ENCODE data around the gene HEATR5A. TPM values are rescaled to one million over a fixed set of nuclear protein-coding genes. Genes with fewer than 3 reads are reported as not detected.

The HEATR5A gene
- total and polyA plus RNA-seq, 2 experiments from 2014 or later = 23.2 to 31.7 TPM

- Histone ChIP-seq H3K36me3 (no peaks in the 10 kb centered on the region), H3K27ac (no peak overlapping the region), H3K4me3 (no peak overlapping the region), H3K4me1 (ENCODE audit: low read depth) (peaks cover 12% of the 10 kb centered on the region), H3K9me3 (ENCODE audit: low read depth) (no peaks in the 10 kb centered on the region), H3K27me3 (no peaks in the 10 kb centered on the region)
- no peak for TF ChIP-seq CTCF (IDR thresholded peaks at IDR 0.05; ENCODE audit: low read depth, low read length)
- no peak for DNase-seq (ENCODE audit: low read depth in 1 of 2, low spot score in 1 of 2)
Observed at GRCh38 chr14:31421200-31421599, 850 bp upstream of the HEATR5A start.

GRCh38 chr14:31419967-31420318 is 407 bp downstream of the HEATR5A start:
- Histone ChIP-seq H3K27me3 (no peaks in the 10 kb centered on the region), H3K27ac (peak overlapping the region; percentile 89), H3K4me3 (peak overlapping the region; percentile 87), H3K9me3 (ENCODE audit: low read depth) (no peaks in the 10 kb centered on the region), H3K4me1 (ENCODE audit: low read depth) (peaks cover 12% of the 10 kb centered on the region), H3K36me3 (no peaks in the 10 kb centered on the region)
- DNase-seq (ENCODE audit: low read depth in 1 of 2, low spot score in 1 of 2) = peak; percentile 67 to 86
- no peak for TF ChIP-seq CTCF (IDR thresholded peaks at IDR 0.05; ENCODE audit: low read depth, low read length)

- no peak for TF ChIP-seq CTCF (IDR thresholded peaks at IDR 0.05; ENCODE audit: low read depth, low read length)
- Histone ChIP-seq H3K4me1 (ENCODE audit: low read depth) (peaks cover 12% of the 10 kb centered on the region), H3K27ac (peak overlapping the region; percentile 89), H3K27me3 (no peaks in the 10 kb centered on the region), H3K4me3 (peak overlapping the region; percentile 87), H3K36me3 (no peaks in the 10 kb centered on the region), H3K9me3 (ENCODE audit: low read depth) (no peaks in the 10 kb centered on the region)
- DNase-seq (ENCODE audit: low read depth in 1 of 2, low spot score in 1 of 2) = peak in 1 of 2 donors; percentile 7
Observed at GRCh38 chr14:31419179-31419966, 977 bp downstream of the HEATR5A start.

GRCh38 chr14:31418440-31418839 is 1.9 kb downstream of the HEATR5A start:
- no peak for TF ChIP-seq CTCF (IDR thresholded peaks at IDR 0.05; ENCODE audit: low read depth, low read length)
- Histone ChIP-seq H3K27me3 (no peaks in the 10 kb centered on the region), H3K9me3 (ENCODE audit: low read depth) (no peaks in the 10 kb centered on the region), H3K36me3 (no peaks in the 10 kb centered on the region), H3K4me3 (peak overlapping the region; percentile 87), H3K27ac (peak overlapping the region; percentile 89), H3K4me1 (ENCODE audit: low read depth) (peaks cover 12% of the 10 kb centered on the region)
- no peak for DNase-seq (ENCODE audit: low read depth in 1 of 2, low spot score in 1 of 2)

GRCh38 chr14:31414190-31414833 is 6.0 kb downstream of the HEATR5A start:
- no peak overlapping the region for H3K27ac ChIP-seq
- H3K27me3 ChIP-seq = no peaks in the 10 kb centered on the region
- TF ChIP-seq CTCF (IDR thresholded peaks at IDR 0.05; ENCODE audit: low read depth, low read length) = no peak
- DNase-seq (ENCODE audit: low read depth in 1 of 2, low spot score in 1 of 2) = peak in 1 of 2 donors; percentile 13
- no peak overlapping the region for H3K4me3 ChIP-seq
- H3K4me1 ChIP-seq (ENCODE audit: low read depth) = peaks cover 12% of the 10 kb centered on the region
- no peaks in the 10 kb centered on the region for H3K36me3 ChIP-seq
- H3K9me3 ChIP-seq (ENCODE audit: low read depth) = no peaks in the 10 kb centered on the region

Measured in cardiac muscle cell (in vitro differentiated cells and primary cell).